ENCODE data around the gene NLGN1. TPM values are rescaled to one million over a fixed set of nuclear protein-coding genes. Genes with fewer than 3 reads are reported as not detected.

NLGN1 gene
- total and polyA plus RNA-seq, 2 of the 13 experiments (the other 11 are each of a cell fraction or from before 2014, with no cell fraction given) = not detected

DNA sequence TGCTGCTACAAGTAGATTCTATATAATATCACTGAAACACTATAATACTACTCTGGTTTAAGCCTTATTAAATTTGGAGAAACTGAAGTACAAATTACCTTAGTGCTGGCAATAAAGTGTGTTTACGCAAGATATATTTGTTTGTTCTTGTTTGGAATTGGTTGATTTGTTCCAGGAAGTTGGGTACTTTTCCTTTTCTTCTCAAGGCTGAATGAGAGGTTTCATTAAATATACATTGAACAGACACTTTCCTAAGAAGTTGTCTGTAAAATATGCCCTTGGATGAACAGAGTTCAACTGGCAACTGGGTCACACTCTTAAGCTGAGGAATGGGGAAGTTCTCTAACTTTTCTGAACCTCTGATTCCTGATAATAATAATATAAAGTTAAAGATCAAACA is 919.5 kb downstream of the NLGN1 start:
- no peak for DNase-seq (ENCODE audit: low spot score)
- TF ChIP-seq ZNF460 (CRISPR knock-in tag; IDR thresholded peaks at IDR 0.05; ENCODE audit: borderline replicate concordance) (no peak), RFX5 (IDR thresholded peaks at IDR 0.05; ENCODE audit: low read depth, low read length) (no peak), BORCS8-MEF2B (CRISPR knock-in tag; IDR thresholded peaks at IDR 0.05) (no peak)
- TF ChIP-seq, protein P1, sequence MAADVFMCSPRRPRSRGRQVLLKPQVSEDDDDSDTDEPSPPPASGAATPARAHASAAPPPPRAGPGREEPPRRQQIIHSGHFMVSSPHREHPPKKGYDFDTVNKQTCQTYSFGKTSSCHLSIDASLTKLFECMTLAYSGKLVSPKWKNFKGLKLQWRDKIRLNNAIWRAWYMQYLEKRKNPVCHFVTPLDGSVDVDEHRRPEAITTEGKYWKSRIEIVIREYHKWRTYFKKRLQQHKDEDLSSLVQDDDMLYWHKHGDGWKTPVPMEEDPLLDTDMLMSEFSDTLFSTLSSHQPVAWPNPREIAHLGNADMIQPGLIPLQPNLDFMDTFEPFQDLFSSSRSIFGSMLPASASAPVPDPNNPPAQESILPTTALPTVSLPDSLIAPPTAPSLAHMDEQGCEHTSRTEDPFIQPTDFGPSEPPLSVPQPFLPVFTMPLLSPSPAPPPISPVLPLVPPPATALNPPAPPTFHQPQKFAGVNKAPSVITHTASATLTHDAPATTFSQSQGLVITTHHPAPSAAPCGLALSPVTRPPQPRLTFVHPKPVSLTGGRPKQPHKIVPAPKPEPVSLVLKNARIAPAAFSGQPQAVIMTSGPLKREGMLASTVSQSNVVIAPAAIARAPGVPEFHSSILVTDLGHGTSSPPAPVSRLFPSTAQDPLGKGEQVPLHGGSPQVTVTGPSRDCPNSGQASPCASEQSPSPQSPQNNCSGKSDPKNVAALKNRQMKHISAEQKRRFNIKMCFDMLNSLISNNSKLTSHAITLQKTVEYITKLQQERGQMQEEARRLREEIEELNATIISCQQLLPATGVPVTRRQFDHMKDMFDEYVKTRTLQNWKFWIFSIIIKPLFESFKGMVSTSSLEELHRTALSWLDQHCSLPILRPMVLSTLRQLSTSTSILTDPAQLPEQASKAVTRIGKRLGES (CRISPR knock-in tag; IDR thresholded peaks at IDR 0.05; ENCODE audit: borderline replicate concordance) = no peak
- TF ChIP-seq, protein P2, sequence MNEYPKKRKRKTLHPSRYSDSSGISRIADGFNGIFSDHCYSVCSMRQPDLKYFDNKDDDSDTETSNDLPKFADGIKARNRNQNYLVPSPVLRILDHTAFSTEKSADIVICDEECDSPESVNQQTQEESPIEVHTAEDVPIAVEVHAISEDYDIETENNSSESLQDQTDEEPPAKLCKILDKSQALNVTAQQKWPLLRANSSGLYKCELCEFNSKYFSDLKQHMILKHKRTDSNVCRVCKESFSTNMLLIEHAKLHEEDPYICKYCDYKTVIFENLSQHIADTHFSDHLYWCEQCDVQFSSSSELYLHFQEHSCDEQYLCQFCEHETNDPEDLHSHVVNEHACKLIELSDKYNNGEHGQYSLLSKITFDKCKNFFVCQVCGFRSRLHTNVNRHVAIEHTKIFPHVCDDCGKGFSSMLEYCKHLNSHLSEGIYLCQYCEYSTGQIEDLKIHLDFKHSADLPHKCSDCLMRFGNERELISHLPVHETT (CRISPR knock-in tag; conservative IDR thresholded peaks at IDR 0.05) = no peak
- H3K4me3 ChIP-seq (replicated peaks in 1 of 3; ENCODE audit: insufficient read depth in 1 of 3, low read depth in 2 of 3, low read length in 3 of 3) = no peak overlapping the region
- WGBS (ENCODE audit: low lambda C conversion rate) = 65% methylated on average over 1 of the region's 1 CpG
- BruUV-seq (replicated peaks) = no TSS peak
- no peaks in the 10 kb centered on the region for H3K36me3 ChIP-seq (replicated peaks in 1 of 2; ENCODE audit: control insufficient read depth in 1 of 2, insufficient read depth in 2 of 2, low read length in 2 of 2)
- no peak for FAIRE-seq
- no peaks in the 10 kb centered on the region for H3K9me3 ChIP-seq (ENCODE audit: low read length)
- no peak overlapping the region for H3K4me2 ChIP-seq (ENCODE audit: low read depth, low read length)
- no peak overlapping the region for H3K9ac ChIP-seq (ENCODE audit: insufficient read depth, low read depth, low read length)
- H3K79me2 ChIP-seq (ENCODE audit: insufficient read depth, low read length) = no peaks in the 10 kb centered on the region
- no peaks in the 10 kb centered on the region for H3K4me1 ChIP-seq (ENCODE audit: insufficient read depth, low read length)
- POLR2A ChIA-PET = no interaction called here
- in situ Hi-C loops (cut with HindIII; ENCODE audit: extremely low pct_ligation_motif_present, low pct_unique_long_range_greater_than_20kb) (no loop called here), intact Hi-C loops (cut with micrococcal nuclease; ENCODE audit: unreplicated experiment) (no loop called here)
- H2AFZ ChIP-seq (ENCODE audit: low read length) = no peak overlapping the region
- H4K20me1 ChIP-seq (ENCODE audit: insufficient read depth, low read length) = no peaks in the 10 kb centered on the region
- no peak for ATAC-seq
- no peaks in the 10 kb centered on the region for H3K27me3 ChIP-seq (ENCODE audit: control insufficient read depth in 1 of 2, insufficient read depth in 2 of 2, low read length in 2 of 2)
- no peak overlapping the region for H3K27ac ChIP-seq (ENCODE audit: extremely low read length, insufficient read depth, low read length)
- CTCF ChIA-PET (ENCODE audit: low intra/inter-chr PET ratio, low total read pairs) = no interaction called here
